Measurements from ENCODE around the gene JPH2. TPM values are rescaled to one million over a fixed set of nuclear protein-coding genes. Genes with fewer than 3 reads are reported as not detected.
A peak's percentile ranks its signal among the peaks of the same experiment; 100 is the strongest.

The JPH2 gene
- total RNA-seq, 1 experiment from 2014 or later = 15.8 TPM

GRCh38 chr20:44098256-44098630, 88.7 kb downstream of the JPH2 start:
- 0 out of 2 replicates have a peak, but pooled peaks cover under 1% of the 10 kb centered on the region for H3K27me3 ChIP-seq (ENCODE audit: low read length)
- ATAC-seq (no peak), DNase-seq (no peak)
- ChIA-PET POLR2A (ENCODE audit: unreplicated experiment) (no interaction called here), CTCF (no interaction called here)
- TF ChIP-seq EZH2 (IDR thresholded peaks at IDR 0.05; ENCODE audit: low read length, unreplicated experiment) (no peak), CTCF (conservative IDR thresholded peaks at IDR 0.05; ENCODE audit: low read depth, low read length) (no peak), EZH2phosphoT487 (IDR thresholded peaks at IDR 0.05; ENCODE audit: borderline replicate concordance, low read length) (no peak)
- H3K79me2 ChIP-seq (ENCODE audit: low read length) = no peaks in the 10 kb centered on the region
- no peak overlapping the region for H3K4me2 ChIP-seq (ENCODE audit: low read length)
- H3K27ac ChIP-seq (ENCODE audit: low read length) = no peak overlapping the region
- H3F3A ChIP-seq (ENCODE audit: low read length, unreplicated experiment) = no peaks in the 10 kb centered on the region
- H3K9me3 ChIP-seq (ENCODE audit: low read length) = no peaks in the 10 kb centered on the region
- no peaks in the 10 kb centered on the region for H4K20me1 ChIP-seq (ENCODE audit: low read length)
- H3K4me3 ChIP-seq (ENCODE audit: low read length) = no peak overlapping the region
- H3K9ac ChIP-seq (ENCODE audit: low read length) = no peak overlapping the region
- H2AFZ ChIP-seq (ENCODE audit: low read length) = no peak overlapping the region
- no peaks in the 10 kb centered on the region for H3K9me2 ChIP-seq (replicated peaks; ENCODE audit: low read length)
- no TSS peak for BruUV-seq (replicated peaks)
- no peaks in the 10 kb centered on the region for H3K36me3 ChIP-seq (ENCODE audit: low read depth, low read length)
- no peaks in the 10 kb centered on the region for H3K4me1 ChIP-seq (ENCODE audit: insufficient read depth, low read length)
- intact Hi-C loops (cut with micrococcal nuclease) = no loop called here

GRCh38 chr20:44097521-44098255, 89.3 kb downstream of the JPH2 start:
- Histone ChIP-seq H3K4me1 (ENCODE audit: insufficient read depth, low read length) (no peaks in the 10 kb centered on the region; the same call in 1 of the 2 replicates), H3F3A (ENCODE audit: low read length, unreplicated experiment) (no peaks in the 10 kb centered on the region), H3K9ac (ENCODE audit: low read length) (no peak overlapping the region), H3K36me3 (ENCODE audit: low read depth, low read length) (no peaks in the 10 kb centered on the region), H3K4me3 (ENCODE audit: low read length) (no peak overlapping the region), H4K20me1 (ENCODE audit: low read length) (no peaks in the 10 kb centered on the region), H3K9me2 (replicated peaks; ENCODE audit: low read length) (no peaks in the 10 kb centered on the region), H3K27me3 (ENCODE audit: low read length) (no peaks in the 10 kb centered on the region), H3K27ac (ENCODE audit: low read length) (no peak overlapping the region), H3K79me2 (ENCODE audit: low read length) (no peaks in the 10 kb centered on the region), H2AFZ (ENCODE audit: low read length) (no peak overlapping the region), H3K9me3 (ENCODE audit: low read length) (no peaks in the 10 kb centered on the region), H3K4me2 (ENCODE audit: low read length) (no peak overlapping the region)
- POLR2A ChIA-PET (ENCODE audit: unreplicated experiment) = no interaction called here
- DNase-seq (peak; percentile 27), ATAC-seq (no peak; the same call in 1 of the 2 replicates)
- CTCF ChIA-PET = no interaction called here
- intact Hi-C loops (cut with micrococcal nuclease) = no loop called here
- BruUV-seq (replicated peaks) = no TSS peak
- TF ChIP-seq CTCF (conservative IDR thresholded peaks at IDR 0.05; ENCODE audit: low read depth, low read length) (no peak), EZH2phosphoT487 (IDR thresholded peaks at IDR 0.05; ENCODE audit: borderline replicate concordance, low read length) (no peak), EZH2 (IDR thresholded peaks at IDR 0.05; ENCODE audit: low read length, unreplicated experiment) (no peak)

- no peak for ATAC-seq
- H3K9ac ChIP-seq (ENCODE audit: low read length) = no peak overlapping the region
- H2AFZ ChIP-seq (ENCODE audit: low read length) = no peak overlapping the region
- H4K20me1 ChIP-seq (ENCODE audit: low read length) = no peaks in the 10 kb centered on the region
- no peaks in the 10 kb centered on the region for H3K36me3 ChIP-seq (ENCODE audit: low read depth, low read length)
- H3K27me3 ChIP-seq (ENCODE audit: low read length) = no peaks in the 10 kb centered on the region
- H3K4me2 ChIP-seq (ENCODE audit: low read length) = no peak overlapping the region
- no peaks in the 10 kb centered on the region; the same call in 1 of the 2 replicates for H3K4me1 ChIP-seq (ENCODE audit: insufficient read depth, low read length)
- intact Hi-C loops (cut with micrococcal nuclease) = no loop called here
- no TSS peak for BruUV-seq (replicated peaks)
- no peak for DNase-seq
- ChIA-PET POLR2A (ENCODE audit: unreplicated experiment) (no interaction called here), CTCF (no interaction called here)
- TF ChIP-seq EZH2 (IDR thresholded peaks at IDR 0.05; ENCODE audit: low read length, unreplicated experiment) (no peak), CTCF (conservative IDR thresholded peaks at IDR 0.05; ENCODE audit: low read depth, low read length) (no peak), EZH2phosphoT487 (IDR thresholded peaks at IDR 0.05; ENCODE audit: borderline replicate concordance, low read length) (no peak)
- no peaks in the 10 kb centered on the region for H3K9me2 ChIP-seq (replicated peaks; ENCODE audit: low read length)
- no peak overlapping the region for H3K4me3 ChIP-seq (ENCODE audit: low read length)
- no peaks in the 10 kb centered on the region for H3F3A ChIP-seq (ENCODE audit: low read length, unreplicated experiment)
- no peaks in the 10 kb centered on the region for H3K9me3 ChIP-seq (ENCODE audit: low read length)
- H3K27ac ChIP-seq (ENCODE audit: low read length) = no peak overlapping the region
- no peaks in the 10 kb centered on the region for H3K79me2 ChIP-seq (ENCODE audit: low read length)
Observed at GRCh38 chr20:44095831-44096230, 91.2 kb downstream of the JPH2 start.

All from PC-3 (cell line).